ENCODE measurements around the gene KATNB1. TPM values are rescaled to one million over a fixed set of nuclear protein-coding genes. Genes with fewer than 3 reads are reported as not detected.
"Not testable (repeated sequence)": the region's sequence is repeated elsewhere in the genome, so short reads cannot be mapped to it uniquely, and the experiment has no call there.

The KATNB1 gene
- total RNA-seq, 2 experiments from 2014 or later = 23.1 to 31.7 TPM

- Mint-ChIP-seq H3K27ac (no peak overlapping the region), H3K27me3 (no peaks in the 10 kb centered on the region), H3K4me3 (no peak overlapping the region), H3K36me3 (ENCODE audit: low read depth) (no peaks in the 10 kb centered on the region), H3K4me1 (no peaks in the 10 kb centered on the region), H3K9me3 (no peaks in the 10 kb centered on the region)
- no peak for DNase-seq
- CTCF ChIA-PET = no interaction called here
- POLR2A ChIA-PET = no interaction called here
Observed at GRCh38 chr16:57769541-57770145, 34.1 kb downstream of the KATNB1 start.

- no peak for DNase-seq
- no peaks in the 10 kb centered on the region for H3K4me1 Mint-ChIP-seq
- no peaks in the 10 kb centered on the region for H3K27me3 Mint-ChIP-seq
- H3K27ac Mint-ChIP-seq = no peak overlapping the region
- CTCF ChIA-PET = no interaction called here
- no peaks in the 10 kb centered on the region for H3K36me3 Mint-ChIP-seq (ENCODE audit: low read depth)
- POLR2A ChIA-PET = no interaction called here
- no peaks in the 10 kb centered on the region for H3K9me3 Mint-ChIP-seq
- H3K4me3 Mint-ChIP-seq = no peak overlapping the region
Observed at GRCh38 chr16:57770361-57770760, 34.8 kb downstream of the KATNB1 start.

GRCh38 chr16:57771141-57771785 is 35.7 kb downstream of the KATNB1 start:
- Mint-ChIP-seq H3K27me3 (no peaks in the 10 kb centered on the region), H3K4me3 (no peak overlapping the region), H3K4me1 (no peaks in the 10 kb centered on the region), H3K9me3 (no peaks in the 10 kb centered on the region), H3K27ac (no peak overlapping the region), H3K36me3 (ENCODE audit: low read depth) (no peaks in the 10 kb centered on the region)
- CTCF ChIA-PET = no interaction called here
- DNase-seq = no peak
- POLR2A ChIA-PET = no interaction called here

- Mint-ChIP-seq H3K27ac (no peak overlapping the region), H3K4me1 (no peaks in the 10 kb centered on the region), H3K27me3 (no peaks in the 10 kb centered on the region), H3K4me3 (no peak overlapping the region), H3K36me3 (ENCODE audit: low read depth) (no peaks in the 10 kb centered on the region), H3K9me3 (no peaks in the 10 kb centered on the region)
- POLR2A ChIA-PET = no interaction called here
- DNase-seq = no peak
- CTCF ChIA-PET = no interaction called here
Observed at GRCh38 chr16:57773019-57773418, 37.4 kb downstream of the KATNB1 start.

GRCh38 chr16:57773655-57774295 is 38.2 kb downstream of the KATNB1 start:
- CTCF ChIA-PET = no interaction called here

GRCh38 chr16:57774705-57775285 is 39.2 kb downstream of the KATNB1 start:
- H3K36me3 Mint-ChIP-seq (ENCODE audit: low read depth) = no peaks in the 10 kb centered on the region
- no peak for DNase-seq
- no peaks in the 10 kb centered on the region for H3K4me1 Mint-ChIP-seq
- CTCF ChIA-PET = no interaction called here
- H3K27ac Mint-ChIP-seq = no peak overlapping the region
- H3K9me3 Mint-ChIP-seq = no peaks in the 10 kb centered on the region
- H3K27me3 Mint-ChIP-seq = no peaks in the 10 kb centered on the region
- no peak overlapping the region for H3K4me3 Mint-ChIP-seq
- POLR2A ChIA-PET = no interaction called here

More at GRCh38 chr16:57773655-57774295, 38.2 kb downstream of the KATNB1 start:
- Mint-ChIP-seq H3K9me3 (no peaks in the 10 kb centered on the region), H3K4me1 (no peaks in the 10 kb centered on the region), H3K4me3 (no peak overlapping the region), H3K36me3 (ENCODE audit: low read depth) (no peaks in the 10 kb centered on the region), H3K27me3 (no peaks in the 10 kb centered on the region), H3K27ac (no peak overlapping the region)
- DNase-seq = no peak
- POLR2A ChIA-PET = no interaction called here

- CTCF ChIA-PET = no interaction called here
- no peaks in the 10 kb centered on the region for H3K9me3 Mint-ChIP-seq
- H3K27ac Mint-ChIP-seq = no peak overlapping the region
- H3K36me3 Mint-ChIP-seq (ENCODE audit: low read depth) = no peaks in the 10 kb centered on the region
- H3K4me3 Mint-ChIP-seq = no peak overlapping the region
- POLR2A ChIA-PET = no interaction called here
- H3K27me3 Mint-ChIP-seq = no peaks in the 10 kb centered on the region
- no peak for DNase-seq
- H3K4me1 Mint-ChIP-seq = no peaks in the 10 kb centered on the region
Observed at GRCh38 chr16:57775661-57776469, 40.3 kb downstream of the KATNB1 start.

- CTCF ChIA-PET = no interaction called here
Observed at GRCh38 chr16:57778658-57779057, 43.1 kb downstream of the KATNB1 start.

GRCh38 chr16:57779836-57780235 is 44.3 kb downstream of the KATNB1 start:
- POLR2A ChIA-PET; H3K27ac Mint-ChIP-seq; H3K27me3 Mint-ChIP-seq; DNase-seq; H3K4me3 Mint-ChIP-seq; H3K36me3 Mint-ChIP-seq (ENCODE audit: low read depth); H3K9me3 Mint-ChIP-seq; CTCF ChIA-PET; H3K4me1 Mint-ChIP-seq: not testable (repeated sequence)

More at GRCh38 chr16:57778658-57779057, 43.1 kb downstream of the KATNB1 start:
- DNase-seq = no peak
- H3K4me3 Mint-ChIP-seq = no peak overlapping the region
- POLR2A ChIA-PET = no interaction called here
- H3K27me3 Mint-ChIP-seq = no peaks in the 10 kb centered on the region
- no peaks in the 10 kb centered on the region for H3K9me3 Mint-ChIP-seq
- H3K4me1 Mint-ChIP-seq = no peaks in the 10 kb centered on the region
- no peaks in the 10 kb centered on the region for H3K36me3 Mint-ChIP-seq (ENCODE audit: low read depth)
- no peak overlapping the region for H3K27ac Mint-ChIP-seq

GRCh38 chr16:57781349-57781740 is 45.8 kb downstream of the KATNB1 start:
- H3K27ac Mint-ChIP-seq = no peak overlapping the region
- H3K27me3 Mint-ChIP-seq = no peaks in the 10 kb centered on the region
- H3K4me1 Mint-ChIP-seq = no peaks in the 10 kb centered on the region
- H3K36me3 Mint-ChIP-seq (ENCODE audit: low read depth) = no peaks in the 10 kb centered on the region
- POLR2A ChIA-PET = no interaction called here
- CTCF ChIA-PET = interaction anchor here (1.0 to 1.7 kb wide), 3 partner anchors 10 to 99 kb away, joined by 3 read pairs; no protein-coding TSS in a partner anchor
- no peak overlapping the region for H3K4me3 Mint-ChIP-seq
- H3K9me3 Mint-ChIP-seq = no peaks in the 10 kb centered on the region
- no peak for DNase-seq

- no peak overlapping the region for H3K4me3 Mint-ChIP-seq
- H3K4me1 Mint-ChIP-seq = no peaks in the 10 kb centered on the region
- no peaks in the 10 kb centered on the region for H3K9me3 Mint-ChIP-seq
- no peak for DNase-seq
- no peak overlapping the region for H3K27ac Mint-ChIP-seq
- H3K27me3 Mint-ChIP-seq = no peaks in the 10 kb centered on the region
- ChIA-PET CTCF (interaction anchor here (1.0 to 1.7 kb wide), 3 partner anchors 9 to 99 kb away, joined by 3 read pairs; no protein-coding TSS in a partner anchor), POLR2A (no interaction called here)
- H3K36me3 Mint-ChIP-seq (ENCODE audit: low read depth) = no peaks in the 10 kb centered on the region
Observed at GRCh38 chr16:57781741-57782606, 46.4 kb downstream of the KATNB1 start.

- POLR2A ChIA-PET; H3K36me3 Mint-ChIP-seq (ENCODE audit: low read depth); H3K27me3 Mint-ChIP-seq; H3K27ac Mint-ChIP-seq; H3K4me1 Mint-ChIP-seq; H3K4me3 Mint-ChIP-seq; H3K9me3 Mint-ChIP-seq; DNase-seq: not testable (repeated sequence)
- CTCF ChIA-PET = interaction anchor here (1.0 to 1.7 kb wide), 3 partner anchors 9 to 98 kb away, joined by 3 read pairs; no protein-coding TSS in a partner anchor
Observed at GRCh38 chr16:57782607-57783055, 47.1 kb downstream of the KATNB1 start.

Data from activated CD4-positive, alpha-beta T cell treated with anti-CD3 and anti-CD28 coated beads, Interleukin-2, amount 10 ng/mL, durations not matched to agents 7 days and 5 days (primary cell).